HL-60/S4 (cell line): Measurements from ENCODE around the gene ST6GAL1.

Experiments
- in situ Hi-C: fragments of 300-500 bp; cut with MboI; formaldehyde crosslinking; loops from 2 replicates; pipeline ENCODE4 v1.14.3; 2022; ENCODE audit warnings: low sequenced_read_pairs

ST6GAL1 gene

DNA sequence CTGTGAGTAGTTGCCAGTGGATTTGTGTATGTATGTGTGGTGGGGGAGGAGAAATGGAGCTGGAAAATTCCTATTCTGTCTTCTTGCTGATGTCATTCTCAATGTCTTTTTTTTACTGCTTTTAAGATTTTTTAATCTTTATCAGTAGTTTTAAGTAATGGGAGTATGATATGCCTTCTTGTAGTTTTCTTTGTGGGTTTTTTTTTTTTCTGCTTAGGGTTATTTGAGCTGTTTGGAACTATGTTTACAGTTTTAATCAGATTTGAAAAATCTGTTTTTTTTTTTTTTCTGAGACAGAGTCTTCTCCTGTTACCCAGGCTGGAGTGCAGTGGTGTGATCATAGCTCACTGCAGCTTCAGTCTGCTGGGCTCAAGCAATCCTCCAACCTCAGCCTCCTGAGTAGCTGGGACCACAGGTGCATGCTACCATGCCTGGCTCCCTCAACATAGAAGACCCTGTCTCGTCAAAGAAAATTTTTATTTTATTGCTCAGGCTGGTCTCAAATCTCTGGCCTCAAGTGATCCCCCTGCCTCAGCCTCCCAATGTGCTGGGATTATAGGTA is 171.8 kb downstream of the ST6GAL1 start:
- in situ Hi-C loops: no loop called here

DNA sequence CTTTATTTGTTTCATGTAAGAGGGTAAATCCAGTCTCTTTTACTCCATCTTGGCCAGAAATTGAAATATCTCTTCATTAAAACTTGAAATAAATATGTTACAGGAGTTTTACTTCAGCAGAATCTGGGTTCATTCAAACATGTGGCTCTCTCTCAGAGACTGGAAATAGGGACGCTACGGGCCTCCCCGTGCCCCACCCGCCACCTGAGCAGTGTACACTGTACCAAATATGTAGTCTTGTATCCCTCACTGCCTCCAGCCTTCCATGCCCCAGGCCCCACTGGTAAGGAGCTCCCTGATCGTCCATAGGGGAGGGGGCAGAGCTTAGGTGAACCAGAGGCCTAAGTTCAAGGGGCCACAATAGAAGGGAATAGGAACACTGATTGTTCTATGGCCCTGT is 172.9 kb downstream of the ST6GAL1 start:
- in situ Hi-C loops: no loop called here

GRCh38 chr3:187104342-187104741 is 174.0 kb downstream of the ST6GAL1 start:
- in situ Hi-C loops: no loop called here

- in situ Hi-C loops: no loop called here
These were observed 174.6 kb downstream of the ST6GAL1 start for GRCh38 chr3:187104933-187105332.

DNA sequence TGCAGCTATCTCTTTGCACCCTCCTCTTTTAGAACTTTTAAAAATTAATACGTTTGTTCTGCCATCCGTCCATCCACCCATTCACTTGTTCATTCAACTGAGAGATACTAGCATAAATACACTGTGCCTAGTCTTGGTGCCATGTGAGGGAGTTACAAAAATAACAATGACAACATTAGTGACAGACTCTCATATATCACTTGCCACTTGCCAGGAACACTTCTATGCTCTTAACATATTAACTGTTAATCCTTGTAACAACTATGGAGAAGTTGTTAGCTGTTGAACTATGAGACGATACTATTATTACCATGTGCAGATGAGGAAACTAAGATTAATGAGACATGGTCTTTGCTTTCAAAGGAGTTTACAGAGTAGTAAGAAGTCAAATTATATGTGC is 175.4 kb downstream of the ST6GAL1 start:
- in situ Hi-C loops: no loop called here

DNA sequence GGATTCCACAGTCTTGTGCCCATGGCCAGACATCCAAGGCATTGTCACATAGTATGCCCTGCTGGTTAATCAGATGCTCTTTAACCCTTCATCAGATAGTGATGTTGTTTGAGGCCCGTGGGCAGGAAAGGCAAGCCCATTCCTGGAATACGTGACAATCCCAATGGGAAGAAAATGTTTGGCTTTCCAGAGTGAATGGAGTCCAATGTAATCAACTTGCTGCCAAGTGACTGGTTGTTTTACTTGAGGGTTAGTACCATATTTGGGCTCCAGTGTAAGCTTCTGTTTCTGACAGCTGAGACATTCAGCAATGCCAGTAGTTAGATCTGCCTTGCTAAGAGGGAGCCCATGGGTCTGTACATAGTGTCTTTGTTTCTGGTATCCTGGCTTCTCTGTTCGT is 177.7 kb downstream of the ST6GAL1 start:
- in situ Hi-C loops: no loop called here

DNA sequence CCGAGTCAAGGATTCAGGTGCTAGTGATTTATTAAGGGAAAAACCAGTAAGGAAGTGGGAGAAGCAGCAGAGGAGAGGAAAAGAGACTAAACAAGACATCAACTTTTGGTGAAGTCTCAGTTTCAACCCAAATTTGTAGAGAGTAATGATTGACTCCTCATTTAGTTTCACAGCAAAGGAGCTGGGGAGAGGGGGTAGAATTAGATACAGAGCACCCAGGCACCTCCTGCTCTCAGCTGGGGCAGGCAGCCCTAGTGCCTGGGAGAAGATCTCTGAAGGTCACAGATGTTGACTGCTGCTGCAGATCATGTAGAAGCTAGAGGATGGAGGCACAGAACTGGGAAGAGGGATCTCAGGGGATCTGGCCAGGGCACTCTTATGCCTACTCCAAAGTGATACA is 179.8 kb downstream of the ST6GAL1 start:
- in situ Hi-C loops: no loop called here

DNA sequence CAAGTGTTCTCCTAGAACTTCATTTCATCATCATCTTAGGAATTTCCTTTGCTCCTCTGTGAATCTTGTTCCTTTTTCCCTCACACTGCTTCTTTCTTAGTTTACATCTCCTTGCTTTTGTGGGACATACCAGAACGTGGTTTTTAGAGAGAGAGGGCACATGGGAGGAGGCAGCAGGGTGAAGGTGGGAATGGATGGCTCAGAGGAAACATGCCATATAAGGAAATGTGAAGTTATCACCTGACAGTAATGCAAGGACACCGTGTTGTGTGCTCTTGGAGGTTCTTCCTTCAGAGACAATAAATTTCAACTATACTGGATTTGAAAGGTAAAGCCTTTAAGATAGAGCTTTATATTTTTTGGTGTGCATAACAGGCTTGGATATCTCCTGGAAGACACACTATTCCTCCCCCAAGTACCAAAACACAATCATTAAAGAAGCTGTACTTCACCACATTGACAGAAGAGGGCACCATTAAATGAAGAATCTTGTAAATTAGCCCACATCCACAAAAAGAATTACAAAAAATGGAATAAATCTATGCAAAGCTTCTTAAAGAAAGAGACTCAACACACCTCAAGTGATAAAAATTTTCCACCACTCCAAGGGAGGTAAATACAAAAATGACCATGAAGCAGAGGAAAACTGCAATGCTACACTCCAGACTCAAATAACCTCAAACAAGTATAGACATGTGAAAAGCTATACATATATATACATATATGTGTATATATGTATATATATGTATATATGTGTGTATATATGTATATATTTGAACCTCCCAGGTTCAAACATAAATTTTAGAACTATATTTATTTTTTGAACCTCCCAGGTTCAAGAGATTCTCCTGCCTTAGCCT is 182.8 kb downstream of the ST6GAL1 start:
- in situ Hi-C loops: no loop called here

DNA sequence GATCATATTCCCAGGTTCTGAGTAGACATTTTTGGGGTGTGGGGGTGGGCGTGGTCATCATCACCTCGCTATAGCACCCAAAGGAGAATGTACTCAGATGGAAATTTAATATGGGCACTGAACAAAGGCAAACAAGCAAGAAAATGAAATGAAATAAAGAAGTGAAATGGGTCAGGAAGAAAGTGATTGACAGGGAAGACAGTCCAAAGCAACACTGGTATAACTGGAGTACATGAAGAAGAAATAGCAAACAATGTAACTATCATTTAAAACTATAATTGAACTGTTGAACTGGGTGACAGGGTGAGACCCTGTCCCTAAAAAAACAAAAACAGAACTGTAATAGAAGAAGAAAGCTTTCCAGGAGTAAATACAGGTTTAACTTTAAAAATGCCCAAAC is 184.2 kb downstream of the ST6GAL1 start:
- in situ Hi-C loops: no loop called here

GRCh38 chr3:187120326-187120725 is 190.0 kb downstream of the ST6GAL1 start:
- in situ Hi-C loops: no loop called here

DNA sequence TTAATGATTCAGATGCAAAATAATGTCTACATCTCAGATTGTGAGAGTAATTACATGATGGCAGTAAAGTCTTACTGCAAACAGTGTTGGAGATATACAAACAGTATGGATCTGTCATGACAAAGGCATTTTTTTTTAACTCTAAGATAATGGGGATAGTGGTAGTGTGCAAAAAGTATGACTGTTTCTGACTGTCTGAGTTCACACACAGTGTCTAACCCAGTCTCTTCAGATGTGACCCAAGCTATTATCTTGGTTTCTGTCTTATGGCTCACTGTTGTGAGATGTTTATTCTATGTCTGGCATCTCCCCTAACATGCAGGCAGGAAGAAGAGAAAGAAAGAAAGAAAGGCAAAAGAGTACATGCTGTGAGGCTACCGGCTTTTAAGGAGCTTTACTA is 191.9 kb downstream of the ST6GAL1 start:
- in situ Hi-C loops: no loop called here

DNA sequence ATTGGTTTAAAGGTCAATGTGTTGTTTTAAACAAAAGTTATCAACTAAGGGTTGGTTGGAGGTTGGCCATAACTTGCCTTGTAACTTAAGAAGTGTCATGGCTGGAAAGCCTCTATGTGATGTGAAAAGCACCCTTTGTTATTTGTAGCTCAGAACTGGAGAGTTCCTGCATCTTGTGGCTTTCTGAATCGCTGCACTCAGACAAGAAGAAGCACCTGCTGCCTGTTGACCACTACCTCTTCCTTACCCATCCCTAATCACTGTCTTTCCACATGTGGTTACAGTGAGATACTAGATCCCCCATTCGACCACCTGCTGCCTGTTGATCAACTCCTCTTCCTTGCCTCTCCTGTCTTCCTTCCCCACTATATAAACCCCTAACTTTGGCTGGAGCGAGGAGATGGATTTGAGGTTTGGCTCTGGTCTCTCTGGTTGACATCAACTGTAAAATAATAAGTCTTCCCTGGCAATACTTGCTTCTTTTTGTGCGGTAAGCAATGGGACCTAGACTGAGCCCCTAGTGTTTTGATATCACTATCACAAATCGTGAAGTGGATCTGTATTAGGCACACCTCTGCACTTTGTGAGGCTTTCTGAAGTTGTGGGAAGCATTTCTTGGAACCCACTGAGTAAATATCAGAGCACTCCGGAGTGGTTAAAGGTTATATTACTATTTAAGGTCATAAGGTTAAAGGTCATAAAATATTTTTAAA is 195.1 kb downstream of the ST6GAL1 start:
- in situ Hi-C loops: no loop called here
